Measurements from ENCODE around the gene POLE4. TPM values are rescaled to one million over a fixed set of nuclear protein-coding genes. Genes with fewer than 3 reads are reported as not detected.

Gene POLE4
- total RNA-seq, 1 donor from 2014 or later: 39.5 TPM

DNA sequence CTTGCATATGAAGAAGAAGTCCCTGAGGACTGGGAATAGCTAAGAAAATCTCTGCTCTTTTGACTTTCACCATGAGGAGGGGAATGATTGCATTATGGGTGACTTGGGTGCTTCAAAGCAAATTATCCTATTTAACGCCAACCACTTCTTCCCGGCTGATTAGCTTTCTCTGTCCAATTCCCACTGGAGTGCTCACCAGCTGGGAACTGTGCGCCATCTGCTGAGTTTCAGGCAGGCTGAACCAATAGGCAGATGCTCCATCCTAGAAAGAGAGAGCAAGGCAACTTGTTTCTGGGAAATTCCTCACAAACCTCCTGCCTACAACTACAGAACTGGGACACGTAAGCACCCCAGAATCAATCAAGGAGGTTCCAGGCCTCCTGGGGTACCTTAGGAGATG is 49.4 kb downstream of the POLE4 start:
- H3K4me1 Mint-ChIP-seq (ENCODE audit: low read depth): no peaks in the 10 kb centered on the region
- no peaks in the 10 kb centered on the region for H3K36me3 Mint-ChIP-seq (ENCODE audit: low read depth)
- H3K4me3 Mint-ChIP-seq (ENCODE audit: unreplicated experiment): no peak overlapping the region
- TF ChIP-seq CTCF (IDR thresholded peaks at IDR 0.05): no peak
- peaks cover 5% of the 10 kb centered on the region for H3K9me3 Mint-ChIP-seq (ENCODE audit: low read depth)
- DNase-seq (ENCODE audit: low spot score): no peak
- no peaks in the 10 kb centered on the region for H3K27me3 Mint-ChIP-seq (ENCODE audit: low read depth)
- H3K27ac Mint-ChIP-seq (ENCODE audit: unreplicated experiment): no peak overlapping the region

GRCh38 chr2:75010571-75010970 is 52.1 kb downstream of the POLE4 start:
- Mint-ChIP-seq H3K9me3 (ENCODE audit: low read depth) (peaks cover 18% of the 10 kb centered on the region), H3K4me1 (ENCODE audit: low read depth) (no peaks in the 10 kb centered on the region), H3K27me3 (ENCODE audit: low read depth) (no peaks in the 10 kb centered on the region), H3K4me3 (ENCODE audit: unreplicated experiment) (no peak overlapping the region), H3K36me3 (ENCODE audit: low read depth) (no peaks in the 10 kb centered on the region), H3K27ac (ENCODE audit: unreplicated experiment) (no peak overlapping the region)
- no peak for TF ChIP-seq CTCF (IDR thresholded peaks at IDR 0.05)
- DNase-seq (ENCODE audit: low spot score): no peak

DNA sequence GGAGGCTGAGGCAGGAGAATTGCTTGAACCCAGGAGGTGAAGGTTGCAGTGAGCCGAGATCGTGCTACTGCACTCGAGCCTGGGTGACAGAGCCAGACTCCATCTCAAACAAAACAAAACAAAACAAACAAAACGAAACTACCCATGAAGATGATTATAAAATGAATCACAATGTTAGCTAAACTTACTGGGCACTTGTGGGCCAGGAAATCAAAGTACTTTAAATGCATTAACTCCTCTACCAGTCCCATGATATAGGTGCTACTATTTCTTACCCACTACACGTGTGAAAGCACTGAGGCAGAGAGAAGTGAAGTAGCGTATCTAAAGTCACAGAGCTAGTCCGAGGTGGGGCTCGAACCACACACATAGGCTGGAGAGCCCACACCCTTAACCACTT is 53.6 kb downstream of the POLE4 start:
- peaks cover 14% of the 10 kb centered on the region for H3K9me3 Mint-ChIP-seq (ENCODE audit: low read depth)
- no peak overlapping the region for H3K4me3 Mint-ChIP-seq (ENCODE audit: unreplicated experiment)
- no peak overlapping the region for H3K27ac Mint-ChIP-seq (ENCODE audit: unreplicated experiment)
- no peaks in the 10 kb centered on the region for H3K36me3 Mint-ChIP-seq (ENCODE audit: low read depth)
- no peak for DNase-seq (ENCODE audit: low spot score)
- H3K27me3 Mint-ChIP-seq (ENCODE audit: low read depth): no peaks in the 10 kb centered on the region
- H3K4me1 Mint-ChIP-seq (ENCODE audit: low read depth): no peaks in the 10 kb centered on the region
- no peak for TF ChIP-seq CTCF (IDR thresholded peaks at IDR 0.05)

DNA sequence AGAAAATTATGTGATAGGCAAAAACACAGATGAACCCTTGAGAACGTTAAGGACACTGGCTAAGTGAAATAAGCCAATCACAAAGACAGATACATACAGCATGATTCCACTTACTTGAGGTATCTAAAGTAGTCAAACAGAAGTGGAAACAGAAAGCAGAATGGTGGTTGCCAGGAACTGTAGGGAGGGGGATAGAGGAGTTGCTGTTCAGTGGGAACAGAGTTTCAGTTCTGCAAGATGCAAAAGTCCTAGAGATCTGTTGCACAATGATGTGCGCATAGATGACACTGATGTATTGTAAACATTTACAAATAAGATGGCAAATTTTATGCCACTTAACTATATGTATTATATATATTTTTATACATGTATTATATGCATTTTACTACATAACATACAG is 59.7 kb downstream of the POLE4 start:
- Mint-ChIP-seq H3K27me3 (ENCODE audit: low read depth) (no peaks in the 10 kb centered on the region), H3K27ac (ENCODE audit: unreplicated experiment) (no peak overlapping the region), H3K4me1 (ENCODE audit: low read depth) (peaks cover 10% of the 10 kb centered on the region), H3K9me3 (ENCODE audit: low read depth) (peaks cover 14% of the 10 kb centered on the region), H3K36me3 (ENCODE audit: low read depth) (no peaks in the 10 kb centered on the region), H3K4me3 (ENCODE audit: unreplicated experiment) (no peak overlapping the region)
- TF ChIP-seq CTCF (IDR thresholded peaks at IDR 0.05): no peak
- DNase-seq (ENCODE audit: low spot score): no peak

Other genes with a start within 250 kb of the POLE4 start
- 18.5 to 32.6 TPM (median 31.4 TPM) in 3 replicates for gene HK2, start 124.5 kb upstream of the POLE4 start, total RNA-seq
- gene TACR1, start 240.9 kb downstream of the POLE4 start, total RNA-seq: not detected in 3 replicates